Left renal pelvis (tissue), 4 donors: ENCODE measurements around the gene SPATA2L. TPM values are rescaled to one million over a fixed set of nuclear protein-coding genes. Genes with fewer than 3 reads are reported as not detected.

ENCODE experiments used
- DNase-seq, 4 donors: peaks; one replicate each; pipeline ENCODE4 v3.0.0-alpha.2; 2013; ENCODE audit warnings: low read depth in 4 of 4, low spot score in 3 of 4
- polyA plus RNA-seq, 4 donors: library from polyadenylated mRNA; unstranded; fragments of 120-200 nt; gene quantifications; one replicate each; pipeline ENCODE4 v1.2.1, GENCODE V29; 2013; ENCODE audit not compliant: insufficient read length in 4 of 4

SPATA2L gene
- polyA plus RNA-seq, 4 donors = 2.8 to 8.1 (median 5.4) TPM

GRCh38 chr16:89658221-89658879, 43.2 kb downstream of the SPATA2L start:
- no peak for DNase-seq

- DNase-seq = peak; percentile 75 to 82 (median 78)
Measured at GRCh38 chr16:89657442-89658220, 43.9 kb downstream of the SPATA2L start, which contains the start of the genes CHMP1A and SPATA33. TSS of gene CHMP1A (minus strand) at chr16:89657708. CDS start at chr16:89657588, 120 bp downstream. TSS of gene SPATA33 (plus strand) at chr16:89657836. CDS start at chr16:89657912, 76 bp downstream.

GRCh38 chr16:89656435-89657121, 44.9 kb downstream of the SPATA2L start:
- no peak for DNase-seq

- no peak for DNase-seq
Measured at GRCh38 chr16:89655062-89655643, 46.4 kb downstream of the SPATA2L start.

- DNase-seq = no peak
Measured at GRCh38 chr16:89653656-89654295, 47.7 kb downstream of the SPATA2L start.

- DNase-seq = no peak
Measured at GRCh38 chr16:89651584-89651983, 49.9 kb downstream of the SPATA2L start.

GRCh38 chr16:89646906-89647305, 54.6 kb downstream of the SPATA2L start:
- DNase-seq = no peak

Other genes with a start within 250 kb of the SPATA2L start
- 100 to 1,000 TPM in 1 of 4 donors, 10 to 100 TPM in 3; 82.9 to 111 (median 91.2) TPM for gene ANKRD11, start 211.1 kb downstream of the SPATA2L start, polyA plus RNA-seq
- 100 to 1,000 TPM in 2 of 4 donors, 10 to 100 TPM in 2; 77.2 to 134 (median 90.2) TPM for gene SPG7, start 193.3 kb downstream of the SPATA2L start, polyA plus RNA-seq
- 1,000 to 10,000 TPM; 1,612 to 2,647 (median 1,789) TPM for gene RPL13, start 141.0 kb downstream of the SPATA2L start, polyA plus RNA-seq
- 10 to 100 TPM in 1 of 4 donors, 1 to 10 TPM in 3; 2.9 to 11.5 (median 3.9) TPM for gene CPNE7, start 125.9 kb downstream of the SPATA2L start, polyA plus RNA-seq
- gene DPEP1, start 88.1 kb downstream of the SPATA2L start, polyA plus RNA-seq = 10 to 100 TPM in 3 of 4 donors, 1 to 10 TPM in 1; 3.8 to 51.1 (median 27.2) TPM
- 10 to 100 TPM; 57.1 to 76.8 (median 64.8) TPM for gene CHMP1A, start 44.0 kb downstream of the SPATA2L start, polyA plus RNA-seq
- gene SPATA33, start 43.9 kb downstream of the SPATA2L start, polyA plus RNA-seq = 10 to 100 TPM in 3 of 4 donors, 1 to 10 TPM in 1; 7.6 to 16.4 (median 15.2) TPM
- 100 to 1,000 TPM in 2 of 4 donors, 10 to 100 TPM in 2; 71.0 to 160 (median 89.9) TPM for gene CDK10, start 15.0 kb downstream of the SPATA2L start, polyA plus RNA-seq
- 10 to 100 TPM; 10.8 to 17.3 (median 12.2) TPM for gene VPS9D1, start 19.2 kb upstream of the SPATA2L start, polyA plus RNA-seq
- 10 to 100 TPM; 23.6 to 35.4 (median 30.4) TPM for gene ZNF276, start 19.8 kb upstream of the SPATA2L start, polyA plus RNA-seq
- gene FANCA, start 114.9 kb upstream of the SPATA2L start, polyA plus RNA-seq = 10 to 100 TPM; 16.6 to 43.1 (median 27.5) TPM
- 10 to 100 TPM in 2 of 4 donors, 1 to 10 TPM in 2; 5.2 to 25.6 (median 9.2) TPM for gene SPIRE2, start 126.8 kb upstream of the SPATA2L start, polyA plus RNA-seq
- 100 to 1,000 TPM in 3 of 4 donors, 10 to 100 TPM in 1; 94.8 to 165 (median 129) TPM for gene TCF25, start 171.9 kb upstream of the SPATA2L start, polyA plus RNA-seq
- 1 to 10 TPM; 2.2 to 8.6 (median 3.0) TPM for gene MC1R, start 217.2 kb upstream of the SPATA2L start, polyA plus RNA-seq
- gene TUBB3, start 221.6 kb upstream of the SPATA2L start, polyA plus RNA-seq = 10 to 100 TPM in 3 of 4 donors, 1 to 10 TPM in 1; 9.0 to 20.2 (median 12.6) TPM
- 10 to 100 TPM; 34.6 to 54.4 (median 38.4) TPM for gene DEF8, start 247.1 kb upstream of the SPATA2L start, polyA plus RNA-seq